HepG2 (cell line): ENCODE data around the gene PCNX4. TPM values are rescaled to one million over a fixed set of nuclear protein-coding genes. Genes with fewer than 3 reads are reported as not detected.

ENCODE experiments used
- ATAC-seq: fragments of 200-7000 bp; cut with Tn5 transposase; 3 replicates; pipeline ENCODE4 v1.9.1; 2020; ENCODE audit warnings: mild to moderate bottlenecking, moderate library complexity
- BruUV-seq: library from RNA; stranded (reverse); fragments of 400-500 nt; replicated peaks from 2 replicates; lab custom pipeline; 2021; lab: Mats Ljungman, UMichigan
- CTCF ChIA-PET: fragments of 300-600 bp; formaldehyde crosslinking; extraction: SDS; loops from one replicate; lab custom pipeline; 2021; ENCODE audit warnings: low total read pairs, inconsistent platforms, low intra/inter-chr PET ratio; lab: Yijun Ruan, JAX
- POLR2A ChIA-PET: fragments of 350-600 bp; sonication (Branson Sonifier 250); formaldehyde crosslinking; loops from one replicate; lab custom pipeline; 2020; ENCODE audit warnings: antibody characterized with exemption, inconsistent platforms; lab: Yijun Ruan, JAX
- DNase-seq: peaks from one replicate; pipeline ENCODE4 v3.0.0-alpha.2; 2015; ENCODE audit warnings: low spot score
- FAIRE-seq: peaks from 3 replicates; lab custom pipeline; 2011; peaks lifted over from hg19 to GRCh38; lab: Jason Lieb, UNC
- H2AFZ ChIP-seq: one replicate; pipeline ENCODE4 v1.6.1; 2011; ENCODE audit warnings: low read length, inconsistent platforms
- H3K27ac ChIP-seq: fragments of 300-600 bp; 3 replicates; pipeline ENCODE4 v1.8.0; 2011; ENCODE audit warnings: mixed run types, mild to moderate bottlenecking, mixed read lengths, low read length, inconsistent platforms; ENCODE audit not compliant: insufficient read depth; ENCODE audit errors: extremely low read length
- H3K27me3 ChIP-seq, 2 experiments: fragments of 200-600 bp in 1 of 2; 2 replicates in 1 of 2; 3 replicates in 1 of 2; pipeline versions ENCODE4 v1.6.0 to v1.8.0; 2011; ENCODE audit warnings: low read length in 2 of 2, mild to moderate bottlenecking in 2 of 2, moderate library complexity in 2 of 2, inconsistent platforms in 1 of 2; ENCODE audit not compliant: insufficient read depth in 2 of 2, control insufficient read depth in 1 of 2
- H3K36me3 ChIP-seq, 2 experiments: fragments of 200-600 bp in 1 of 2; replicated peaks in 1 of 2; 2 replicates in 1 of 2; 3 replicates in 1 of 2; pipeline versions ENCODE4 v1.5.1 to v1.8.0; 2011; ENCODE audit warnings: low read length in 2 of 2, inconsistent platforms in 1 of 2; ENCODE audit not compliant: insufficient read depth in 2 of 2, control insufficient read depth in 1 of 2
- H3K4me1 ChIP-seq: 2 replicates; pipeline ENCODE4 v1.5.1; 2012; ENCODE audit warnings: low read length, inconsistent platforms; ENCODE audit not compliant: insufficient read depth
- H3K4me2 ChIP-seq: 2 replicates; pipeline ENCODE4 v1.6.0; 2011; ENCODE audit warnings: low read depth, low read length, inconsistent platforms
- H3K4me3 ChIP-seq, 3 experiments: fragments of 200-600 bp in 1 of 3; sonication (generic), shearing (Covaris generic) in 1 of 3; replicated peaks in 1 of 3; 2 replicates each; pipeline ENCODE4 v1.5.1; 2011 to 2016; ENCODE audit warnings: low read length in 3 of 3, inconsistent platforms in 2 of 3, low read depth in 2 of 3, mild to moderate bottlenecking in 2 of 3, control low read depth in 1 of 3, mixed read lengths in 1 of 3; ENCODE audit not compliant: insufficient read depth in 1 of 3
- H3K79me2 ChIP-seq: one replicate; pipeline ENCODE4 v1.6.1; 2011; ENCODE audit warnings: low read length, inconsistent platforms; ENCODE audit not compliant: insufficient read depth
- H3K9ac ChIP-seq: 2 replicates; pipeline ENCODE4 v1.6.0; 2011; ENCODE audit warnings: mild to moderate bottlenecking, low read depth, low read length, inconsistent platforms; ENCODE audit not compliant: insufficient read depth
- H3K9me3 ChIP-seq: 2 replicates; pipeline ENCODE4 v1.5.1; 2012; ENCODE audit warnings: mild to moderate bottlenecking, low read length
- H4K20me1 ChIP-seq: 2 replicates; pipeline ENCODE4 v1.6.0; 2011; ENCODE audit warnings: inconsistent platforms, mild to moderate bottlenecking, low read length, moderate library complexity; ENCODE audit not compliant: insufficient read depth
- BORCS8-MEF2B ChIP-seq: sonication (generic); formaldehyde crosslinking; IDR thresholded peaks from 2 replicates; pipeline ENCODE4 v1.8.0; 2022; ENCODE audit warnings: mild to moderate bottlenecking, missing genetic modification reagents
- TBP ChIP-seq: sonication (generic); formaldehyde crosslinking; IDR thresholded peaks from 2 replicates; pipeline ENCODE4 v1.5.0; 2020; ENCODE audit warnings: missing genetic modification reagents
- ZBTB42 ChIP-seq: sonication (generic); formaldehyde crosslinking; IDR thresholded peaks from 2 replicates; pipeline ENCODE4 v1.5.0; 2020; ENCODE audit warnings: mild to moderate bottlenecking, missing genetic modification reagents
- ZNF124 ChIP-seq: sonication (generic); formaldehyde crosslinking; IDR thresholded peaks from 2 replicates; pipeline ENCODE4 v1.4.0; 2020; ENCODE audit warnings: missing genetic modification reagents
- ZNF558 ChIP-seq: sonication (generic); formaldehyde crosslinking; IDR thresholded peaks from 2 replicates; pipeline ENCODE4 v1.9.0; 2022; ENCODE audit warnings: mild to moderate bottlenecking, missing genetic modification reagents, borderline replicate concordance
- WGBS: methylation state at CpG from one replicate; pipeline ENCODE4 v1.1.6; 2017; ENCODE audit warnings: low lambda C conversion rate; 5-methylcytosine and 5-hydroxymethylcytosine counted together
- in situ Hi-C: cut with HindIII; loops from 2 replicates; pipeline ENCODE4 v1.10.0; 2017; ENCODE audit warnings: low pct_unique_long_range_greater_than_20kb; ENCODE audit not compliant: extremely low pct_ligation_motif_present
- intact Hi-C: fragments of 100-400 bp; cut with micrococcal nuclease; formaldehyde crosslinking; loops from one replicate; pipeline ENCODE4 v1.10.0; 2022; ENCODE audit not compliant: unreplicated experiment
- polyA plus RNA-seq, 8 experiments: library from polyadenylated mRNA; depleted of rRNA in 3 of 8; stranded (reverse) in 7 of 8; unstranded in 1 of 8; fragments of >200 nt; fragmentation: Illumina TruSeq in 4 of 8; extraction: Trizol in 4 of 8; gene quantifications; 2 replicates each; pipeline versions ENCODE4 v1.2.1 to v1.2.3, GENCODE V29; 2011 to 2016; ENCODE audit warnings: low read depth in 4 of 8, missing spikeins in 1 of 8, mixed read lengths in 1 of 8; ENCODE audit not compliant: insufficient read depth in 1 of 8
- total RNA-seq, 5 experiments: library from RNA; depleted of rRNA; stranded (reverse); fragments of >200 nt; fragmentation: Illumina TruSeq; extraction: Trizol; gene quantifications; 2 replicates each; pipeline ENCODE4 v1.2.3, GENCODE V29; 2016; ENCODE audit warnings: low read depth in 1 of 5
- TF ChIP-seq, protein P1 (sequence below): sonication (generic); formaldehyde crosslinking; IDR thresholded peaks from 2 replicates; pipeline ENCODE4 v1.8.1; 2023; ENCODE audit warnings: mild to moderate bottlenecking, missing genetic modification reagents
- TF ChIP-seq, protein P2 (sequence below): sonication (generic); formaldehyde crosslinking; IDR thresholded peaks from 2 replicates; pipeline ENCODE4 v1.8.1; 2022; ENCODE audit warnings: mild to moderate bottlenecking, missing genetic modification reagents

The PCNX4 gene
- total and polyA plus RNA-seq, 2 of the 13 experiments (the other 11 are each of a cell fraction or from before 2014, with no cell fraction given): 28.6 to 43.0 TPM

DNA sequence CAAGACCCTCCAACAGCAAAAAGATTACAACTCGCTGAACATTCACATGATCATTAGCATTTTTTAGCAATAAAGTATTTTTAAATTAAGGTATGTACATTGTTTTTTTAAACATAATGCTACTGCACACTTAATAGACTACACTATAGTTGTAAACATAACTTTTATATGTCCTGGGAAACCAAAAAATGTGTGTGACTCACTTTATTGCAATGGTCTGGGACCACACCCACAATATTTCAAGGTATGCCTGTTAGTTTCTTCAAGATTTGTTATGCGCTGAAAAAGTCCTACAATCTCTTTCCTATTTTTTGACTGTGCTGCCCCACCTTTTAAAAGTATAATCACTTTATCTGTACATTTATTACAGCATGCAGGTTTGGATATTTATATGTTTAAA is 30.4 kb upstream of the PCNX4 start:
- Histone ChIP-seq H3K27ac (no peak overlapping the region), H3K4me1 (no peaks in the 10 kb centered on the region), H3K36me3 (no peaks in the 10 kb centered on the region), H3K4me2 (no peak overlapping the region), H4K20me1 (no peaks in the 10 kb centered on the region), H3K9ac (no peak overlapping the region), H3K4me3 (no peak overlapping the region), H3K27me3 (no peaks in the 10 kb centered on the region; a peak in 1 of 5 replicates), H3K79me2 (no peaks in the 10 kb centered on the region), H2AFZ (no peak overlapping the region), H3K9me3 (no peaks in the 10 kb centered on the region)
- ChIA-PET POLR2A (no interaction called here), CTCF (no interaction called here)
- ATAC-seq (no peak), DNase-seq (no peak), FAIRE-seq (no peak)
- intact Hi-C loops (no loop called here), in situ Hi-C loops (loop anchor here (5.0 to 25.0 kb wide), 2 partner anchors 121 to 501 kb away; no protein-coding TSS in a partner anchor)
- 47% methylated on average over 2 of the region's 2 CpGs for WGBS
- BruUV-seq: no TSS peak
- TF ChIP-seq TBP (CRISPR knock-in tag): no peak
- TF ChIP-seq ZBTB42: no peak
- TF ChIP-seq ZNF558: no peak
- TF ChIP-seq, protein P1, sequence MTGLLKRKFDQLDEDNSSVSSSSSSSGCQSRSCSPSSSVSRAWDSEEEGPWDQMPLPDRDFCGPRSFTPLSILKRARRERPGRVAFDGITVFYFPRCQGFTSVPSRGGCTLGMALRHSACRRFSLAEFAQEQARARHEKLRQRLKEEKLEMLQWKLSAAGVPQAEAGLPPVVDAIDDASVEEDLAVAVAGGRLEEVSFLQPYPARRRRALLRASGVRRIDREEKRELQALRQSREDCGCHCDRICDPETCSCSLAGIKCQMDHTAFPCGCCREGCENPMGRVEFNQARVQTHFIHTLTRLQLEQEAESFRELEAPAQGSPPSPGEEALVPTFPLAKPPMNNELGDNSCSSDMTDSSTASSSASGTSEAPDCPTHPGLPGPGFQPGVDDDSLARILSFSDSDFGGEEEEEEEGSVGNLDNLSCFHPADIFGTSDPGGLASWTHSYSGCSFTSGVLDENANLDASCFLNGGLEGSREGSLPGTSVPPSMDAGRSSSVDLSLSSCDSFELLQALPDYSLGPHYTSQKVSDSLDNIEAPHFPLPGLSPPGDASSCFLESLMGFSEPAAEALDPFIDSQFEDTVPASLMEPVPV: no peak
- TF ChIP-seq ZNF124 (CRISPR knock-in tag): no peak
- TF ChIP-seq BORCS8-MEF2B (CRISPR knock-in tag): no peak
- TF ChIP-seq, protein P2, sequence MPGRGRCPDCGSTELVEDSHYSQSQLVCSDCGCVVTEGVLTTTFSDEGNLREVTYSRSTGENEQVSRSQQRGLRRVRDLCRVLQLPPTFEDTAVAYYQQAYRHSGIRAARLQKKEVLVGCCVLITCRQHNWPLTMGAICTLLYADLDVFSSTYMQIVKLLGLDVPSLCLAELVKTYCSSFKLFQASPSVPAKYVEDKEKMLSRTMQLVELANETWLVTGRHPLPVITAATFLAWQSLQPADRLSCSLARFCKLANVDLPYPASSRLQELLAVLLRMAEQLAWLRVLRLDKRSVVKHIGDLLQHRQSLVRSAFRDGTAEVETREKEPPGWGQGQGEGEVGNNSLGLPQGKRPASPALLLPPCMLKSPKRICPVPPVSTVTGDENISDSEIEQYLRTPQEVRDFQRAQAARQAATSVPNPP (CRISPR knock-in tag): no peak
